B cell (primary cell): ENCODE results near the gene APOL3. TPM values are rescaled to one million over a fixed set of nuclear protein-coding genes. Genes with fewer than 3 reads are reported as not detected.

Source experiments
- ATAC-seq: fragments of 200-7000 bp; cut with Tn5 transposase; one replicate; pipeline ENCODE4 v1.10.0; 2021; ENCODE audit warnings: low read depth, mild to moderate bottlenecking, moderate number of reproducible peaks, moderate library complexity
- CTCF ChIA-PET: fragments of 350-600 bp; sonication (Branson Sonifier 250); formaldehyde crosslinking; loops from one replicate; lab custom pipeline; 2021; ENCODE audit warnings: antibody characterized with exemption, inconsistent platforms; lab: Charles Lee
- POLR2A ChIA-PET: fragments of 350-600 bp; sonication (Branson Sonifier 250); formaldehyde crosslinking; loops from one replicate; lab custom pipeline; 2021; ENCODE audit warnings: antibody characterized with exemption; lab: Charles Lee
- DNase-seq: peaks from one replicate; pipeline ENCODE4 v3.0.0; 2013
- H2AFZ ChIP-seq: 2 replicates; pipeline ENCODE4 v1.6.1; 2012; ENCODE audit warnings: mild to moderate bottlenecking, low read depth, low read length; ENCODE audit not compliant: insufficient read depth, poor library complexity, severe bottlenecking
- H3K27ac ChIP-seq, 2 donors: 1 replicate in 1 of 2; 2 replicates in 1 of 2; pipeline ENCODE4 v1.5.1; 2012 to 2013; ENCODE audit warnings: low read length in 2 of 2, mild to moderate bottlenecking in 2 of 2, moderate library complexity in 1 of 2
- H3K27me3 ChIP-seq, 4 experiments: fragments of 200-600 bp in 1 of 4; sonication (generic) in 1 of 4; replicated peaks in 1 of 4; 1 replicate in 2 of 4; 2 replicates in 2 of 4; pipeline versions ENCODE4 v1.6.1 to v1.7.0; 2013 to 2016; ENCODE audit warnings: low read length in 3 of 4, mild to moderate bottlenecking in 2 of 4, mixed read lengths in 1 of 4, moderate library complexity in 1 of 4; ENCODE audit not compliant: insufficient read depth in 4 of 4, control insufficient read depth in 3 of 4; ENCODE audit errors: control extremely low read depth in 1 of 4
- H3K36me3 ChIP-seq, 2 experiments: replicated peaks in 1 of 2; 1 replicate in 1 of 2; 2 replicates in 1 of 2; pipeline versions ENCODE4 v1.6.1 to v1.7.1; 2013; ENCODE audit warnings: low read length in 1 of 2; ENCODE audit not compliant: insufficient read depth in 2 of 2, control insufficient read depth in 1 of 2; ENCODE audit errors: control extremely low read depth in 1 of 2, extremely low read depth in 1 of 2
- H3K4me1 ChIP-seq, 2 donors: fragments of 200-600 bp in 1 of 2; sonication (generic) in 1 of 2; 1 replicate in 1 of 2; 2 replicates in 1 of 2; pipeline versions ENCODE4 v1.5.1 to v1.6.1; 2013 to 2017; ENCODE audit warnings: low read length in 2 of 2; ENCODE audit not compliant: control insufficient read depth in 2 of 2, insufficient read depth in 2 of 2
- H3K4me2 ChIP-seq: replicated peaks from 2 replicates; pipeline ENCODE3; 2012; ENCODE audit warnings: mild to moderate bottlenecking, low read depth, low read length; ENCODE audit not compliant: poor library complexity, severe bottlenecking
- H3K4me3 ChIP-seq, 5 experiments: fragments of 200-600 bp in 1 of 5; sonication (generic) in 1 of 5; 1 replicate in 3 of 5; 2 replicates in 2 of 5; pipeline versions ENCODE4 v1.5.1 to v1.7.0; 2011 to 2016; ENCODE audit warnings: low read length in 4 of 5, mild to moderate bottlenecking in 4 of 5, low read depth in 2 of 5, control low read depth in 1 of 5, moderate library complexity in 1 of 5; ENCODE audit not compliant: insufficient read depth in 1 of 5; ENCODE audit errors: control extremely low read depth in 1 of 5, extremely low read depth in 1 of 5
- H3K79me2 ChIP-seq: fragments of 200-600 bp; sonication (generic); one replicate; pipeline ENCODE4 v1.6.0; 2016; ENCODE audit warnings: low read length; ENCODE audit not compliant: control insufficient read depth, insufficient read depth
- H3K9ac ChIP-seq: fragments of 200-600 bp; sonication (generic); 2 replicates; pipeline ENCODE4 v1.6.1; 2017; ENCODE audit warnings: mild to moderate bottlenecking, low read length, moderate library complexity
- H3K9me3 ChIP-seq, 3 donors: one replicate each; pipeline versions ENCODE4 v1.6.1 to v1.7.1; 2013; ENCODE audit warnings: low read length in 2 of 3; ENCODE audit not compliant: control insufficient read depth in 2 of 3, insufficient read depth in 1 of 3; ENCODE audit errors: control extremely low read depth in 1 of 3
- H4K20me1 ChIP-seq: 2 replicates; pipeline ENCODE4 v1.6.0; 2012; ENCODE audit warnings: mild to moderate bottlenecking, low read length; ENCODE audit not compliant: insufficient read depth, control insufficient read depth, poor library complexity, severe bottlenecking
- H3K27ac Mint-ChIP-seq: one replicate; pipeline ENCODE4 v1.8.0; 2021; ENCODE audit warnings: mixed read lengths
- H3K27me3 Mint-ChIP-seq: one replicate; pipeline ENCODE4 v1.8.0; 2021; ENCODE audit warnings: mixed read lengths
- H3K4me1 Mint-ChIP-seq: one replicate; pipeline ENCODE4 v1.8.0; 2021; ENCODE audit warnings: mixed read lengths
- H3K4me3 Mint-ChIP-seq: one replicate; pipeline ENCODE4 v1.8.0; 2021; ENCODE audit warnings: mixed read lengths
- H3K9me3 Mint-ChIP-seq: one replicate; pipeline ENCODE4 v1.8.0; 2022; ENCODE audit warnings: mixed read lengths; ENCODE audit not compliant: insufficient read depth
- CTCF ChIP-seq: fragments of 200-600 bp; IDR thresholded peaks from one replicate; pipeline ENCODE4 v1.8.0; 2022; ENCODE audit warnings: antibody characterized with exemption, mild to moderate bottlenecking
- EZH2 ChIP-seq: IDR thresholded peaks from 2 replicates; pipeline ENCODE4 v1.6.1; 2012; ENCODE audit warnings: borderline replicate concordance, low read depth, mild to moderate bottlenecking, moderate library complexity, low read length; ENCODE audit not compliant: insufficient read depth, poor library complexity, severe bottlenecking
- WGBS: methylation state at CpG from one replicate; pipeline ENCODE4 v1.1.5; 2013; ENCODE audit warnings: missing lambda C conversion rate; ENCODE audit not compliant: insufficient coverage; 5-methylcytosine and 5-hydroxymethylcytosine counted together
- intact Hi-C: fragments of 100-400 bp; cut with micrococcal nuclease; formaldehyde crosslinking; loops from one replicate; pipeline ENCODE4 v1.10.0; 2022
- polyA plus RNA-seq: library from polyadenylated mRNA; depleted of rRNA; stranded (reverse); fragments of >200 nt; gene quantifications from 2 replicates; pipeline ENCODE4 v1.2.3, GENCODE V29; 2012
- total RNA-seq, 2 donors: library from RNA; stranded (reverse); fragments of 120-200 nt in 1 of 2; gene quantifications; 1 replicate in 1 of 2; 2 replicates in 1 of 2; pipeline versions ENCODE4 v1.2.3 to v1.2.4, GENCODE V29; 2013 to 2022

APOL3 gene
- total and polyA plus RNA-seq, 2 donors (not counting 1 experiment from before 2014, with no cell fraction given), result 55.0 to 97.2 TPM

- H3K9me3 Mint-ChIP-seq, result no peaks in the 10 kb centered on the region
- no peaks in the 10 kb centered on the region for H4K20me1 ChIP-seq
- H3K4me1 ChIP-seq, result no peaks in the 10 kb centered on the region
- TF ChIP-seq CTCF (no peak), EZH2 (no peak)
- H3K27ac ChIP-seq, result no peak overlapping the region
- POLR2A ChIA-PET, result no interaction called here
- intact Hi-C loops, result no loop called here
- no peak for DNase-seq
- peaks cover 0 to 14% (median 6%) of the 10 kb centered on the region in 4 experiments for H3K27me3 ChIP-seq
- H3K4me3 Mint-ChIP-seq, result no peak overlapping the region
- no peak overlapping the region for H3K4me2 ChIP-seq
- H3K36me3 ChIP-seq, result no peaks in the 10 kb centered on the region
- CTCF ChIA-PET, result interaction anchor here (1.1 kb wide), 1 partner anchor 13 kb away, joined by 3 read pairs; no protein-coding TSS in a partner anchor
- H3K9ac ChIP-seq, result no peak overlapping the region
- no peaks in the 10 kb centered on the region for H3K79me2 ChIP-seq
- no peak overlapping the region for H2AFZ ChIP-seq
- no peak for ATAC-seq
- H3K27me3 Mint-ChIP-seq, result peaks cover 30% of the 10 kb centered on the region
- H3K9me3 ChIP-seq, result no peaks in the 10 kb centered on the region
- 93% methylated on average over 8 of the region's 10 CpGs for WGBS
- H3K4me3 ChIP-seq, result no peak overlapping the region
- no peaks in the 10 kb centered on the region for H3K4me1 Mint-ChIP-seq
- H3K27ac Mint-ChIP-seq, result no peak overlapping the region
Observed at GRCh38 chr22:36131907-36132306, 28.6 kb downstream of the APOL3 start.

DNA sequence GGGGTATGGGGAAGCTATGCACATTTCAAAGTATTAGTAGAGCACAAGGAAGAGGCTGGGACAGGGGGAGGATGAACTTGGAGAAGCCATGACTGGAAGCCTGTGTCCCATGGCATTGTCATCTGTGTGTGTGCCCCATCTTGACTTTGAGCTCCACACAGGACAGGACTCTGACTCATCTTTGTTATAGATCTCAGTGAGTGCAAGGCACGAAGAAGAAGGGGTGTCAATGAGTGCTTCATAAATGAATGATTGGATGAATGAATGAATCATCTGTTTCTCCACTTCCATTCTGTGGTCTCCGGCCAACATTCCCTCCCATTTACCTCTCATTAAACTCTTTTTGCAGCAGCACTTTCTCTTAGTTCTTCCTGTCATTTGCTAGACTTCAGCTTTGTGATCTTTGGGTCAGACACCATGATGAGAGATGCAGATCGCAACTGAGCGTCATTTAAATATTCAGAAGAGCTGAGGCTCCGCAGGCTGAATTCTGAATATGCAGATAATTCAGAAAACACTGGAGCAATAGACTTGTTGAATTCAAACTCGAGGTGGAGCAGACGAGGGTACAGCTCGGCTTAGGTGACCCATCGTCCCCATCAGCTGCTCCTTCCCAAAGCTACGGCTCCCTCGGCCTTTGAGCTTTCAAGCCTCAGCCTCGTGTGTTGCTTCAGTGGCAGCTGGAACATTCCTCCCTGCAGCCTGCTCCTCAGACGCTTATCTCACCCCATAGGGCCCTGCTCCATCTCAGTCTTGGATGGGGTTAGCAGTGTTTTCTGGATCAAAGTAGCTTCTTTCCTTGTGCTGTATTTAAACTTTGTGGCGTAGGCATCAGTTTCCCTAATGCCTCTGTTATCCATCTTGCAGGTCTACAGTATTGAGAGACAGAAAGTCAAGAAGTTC, 30.8 kb downstream of the APOL3 start:
- ATAC-seq (no peak), DNase-seq (no peak)
- ChIA-PET CTCF (interaction anchor here (0.6 to 1.4 kb wide), 2 partner anchors 10 to 49 kb away, joined by 3 read pairs; no protein-coding TSS in a partner anchor), POLR2A (no interaction called here)
- intact Hi-C loops, result loop anchor here (10.0 kb wide), 2 partner anchors 545 to 695 kb away; no protein-coding TSS in a partner anchor
- Histone ChIP-seq H3K4me2 (no peak overlapping the region), H3K4me1 (no peaks in the 10 kb centered on the region), H3K27me3 (peaks cover 0 to 14% (median 7%) of the 10 kb centered on the region in 4 experiments), H2AFZ (no peak overlapping the region), H3K9ac (no peak overlapping the region), H3K27ac (no peak overlapping the region), H3K36me3 (no peaks in the 10 kb centered on the region), H3K79me2 (no peaks in the 10 kb centered on the region), H3K4me3 (no peak overlapping the region), H4K20me1 (no peaks in the 10 kb centered on the region), H3K9me3 (no peaks in the 10 kb centered on the region)
- Mint-ChIP-seq H3K27me3 (peaks cover 30% of the 10 kb centered on the region), H3K4me1 (no peaks in the 10 kb centered on the region), H3K9me3 (no peaks in the 10 kb centered on the region), H3K27ac (no peak overlapping the region), H3K4me3 (no peak overlapping the region)
- no peak for TF ChIP-seq CTCF
- no peak for TF ChIP-seq EZH2
- WGBS, result 92% methylated on average over 11 of the region's 14 CpGs
